Aorta (tissue), 5 donors: ENCODE measurements around the gene CEP112. TPM values are rescaled to one million over a fixed set of nuclear protein-coding genes. Genes with fewer than 3 reads are reported as not detected.

Experiments
- ATAC-seq: fragments of 200-7000 bp; cut with Tn5 transposase; one replicate; pipeline ENCODE4 v1.9.1; 2022; ENCODE audit warnings: moderate library complexity; ENCODE audit not compliant: low FRiP score
- DNase-seq, 2 donors: peaks; one replicate each; pipeline ENCODE4 v3.0.0-alpha.2; 2020
- H3K27ac ChIP-seq, 2 donors: one replicate each; pipeline ENCODE4 v1.5.1; 2013; ENCODE audit warnings: low read length in 2 of 2, mild to moderate bottlenecking in 2 of 2, moderate library complexity in 2 of 2, control low read depth in 1 of 2, inconsistent platforms in 1 of 2, low read depth in 1 of 2
- H3K27me3 ChIP-seq, 2 donors: one replicate each; pipeline ENCODE4 v1.6.1; 2013; ENCODE audit warnings: control low read depth in 1 of 2, low read length in 1 of 2, mild to moderate bottlenecking in 1 of 2, moderate library complexity in 1 of 2; ENCODE audit not compliant: insufficient read depth in 2 of 2, control insufficient read depth in 1 of 2
- H3K36me3 ChIP-seq, 2 donors: one replicate each; pipeline ENCODE4 v1.6.1; 2013; ENCODE audit warnings: control low read depth in 1 of 2, low read length in 1 of 2, mild to moderate bottlenecking in 1 of 2; ENCODE audit not compliant: insufficient read depth in 2 of 2, control insufficient read depth in 1 of 2
- H3K4me1 ChIP-seq, 2 donors: one replicate each; pipeline ENCODE4 v1.6.1; 2013; ENCODE audit warnings: low read length in 2 of 2, control low read depth in 1 of 2, mild to moderate bottlenecking in 1 of 2, moderate library complexity in 1 of 2; ENCODE audit not compliant: insufficient read depth in 2 of 2, control insufficient read depth in 1 of 2
- H3K4me3 ChIP-seq, 2 donors: one replicate each; pipeline ENCODE4 v1.5.1; 2013; ENCODE audit warnings: low read length in 2 of 2, control low read depth in 1 of 2, mild to moderate bottlenecking in 1 of 2
- H3K9me3 ChIP-seq: one replicate; pipeline ENCODE4 v1.6.1; 2013; ENCODE audit warnings: mild to moderate bottlenecking, low read length; ENCODE audit not compliant: control insufficient read depth
- WGBS, 2 donors: extraction: QIAGEN DNeasy Blood & Tissue Kit; methylation state at CpG; one replicate each; pipeline ENCODE4 v1.1.7; 2013; 5-methylcytosine and 5-hydroxymethylcytosine counted together
- intact Hi-C, 2 donors: fragments of 100-400 bp; cut with DNase I; formaldehyde crosslinking; loops; one replicate each; pipeline versions ENCODE4 v1.14.2 to v1.15.0; 2022
- polyA plus RNA-seq, 2 donors: library from polyadenylated mRNA; stranded (reverse); fragments of 200-250 nt; gene quantifications; one replicate each; pipeline ENCODE4 v1.2.3, GENCODE V29; 2013
- total RNA-seq, 2 donors: library from RNA; stranded (reverse); fragmentation: NEBNext Ultra II Directional; extraction: Animal tissue kit (Norgen Biotek cat#: 25700); gene quantifications; one replicate each; pipeline ENCODE4 v1.2.1, GENCODE V29; 2021
- donor health status: healthy with polysubstance abuse.
- donor health status: Bipolar disorder and iron deficiency.
- donor health status: DM: no; HTN: no; CAD: no.
- donor health status: DM: no; HTN: no; CAD: no.
- donor health status: DM: yes; HTN: yes; CAD: no.

CEP112 gene
- total and polyA plus RNA-seq, 4 donors = 17.5 to 47.5 (median 30.7) TPM

- DNase-seq (no peak), ATAC-seq (no peak)
- H3K9me3 ChIP-seq = no peaks in the 10 kb centered on the region
- intact Hi-C loops = no loop called here
- H3K27ac ChIP-seq = no peak overlapping the region
- H3K4me1 ChIP-seq = peaks cover 0 to 2% of the 10 kb centered on the region in 2 donors
- no peaks in the 10 kb centered on the region for H3K27me3 ChIP-seq
- no peak overlapping the region for H3K4me3 ChIP-seq
- 38 to 48% methylated on average over 4 of the region's 4 CpGs for WGBS, 2 donors
- no peaks in the 10 kb centered on the region for H3K36me3 ChIP-seq
Observed at GRCh38 chr17:65888649-65889048, 303.3 kb downstream of the CEP112 start.

GRCh38 chr17:65886315-65887245 is 305.4 kb downstream of the CEP112 start:
- H3K27me3 ChIP-seq = no peaks in the 10 kb centered on the region
- intact Hi-C loops = no loop called here
- no peak for DNase-seq
- peaks cover 0 to 2% of the 10 kb centered on the region in 2 donors for H3K4me1 ChIP-seq
- no peak overlapping the region for H3K4me3 ChIP-seq
- no peaks in the 10 kb centered on the region for H3K36me3 ChIP-seq
- H3K9me3 ChIP-seq = no peaks in the 10 kb centered on the region
- no peak for ATAC-seq
- WGBS, 2 donors = 30 to 36% methylated on average over 6 of the region's 6 CpGs
- H3K27ac ChIP-seq = no peak overlapping the region

- DNase-seq = no peak
- Histone ChIP-seq H3K9me3 (no peaks in the 10 kb centered on the region), H3K4me1 (peaks cover 0 to 2% of the 10 kb centered on the region in 2 donors), H3K4me3 (no peak overlapping the region), H3K27me3 (no peaks in the 10 kb centered on the region), H3K27ac (no peak overlapping the region), H3K36me3 (no peaks in the 10 kb centered on the region)
- ATAC-seq = no peak
- intact Hi-C loops = no loop called here
- 68 to 72% methylated on average over 6 of the region's 6 CpGs for WGBS, 2 donors
Observed at GRCh38 chr17:65885541-65886312, 306.2 kb downstream of the CEP112 start.

GRCh38 chr17:65876985-65877384 is 314.9 kb downstream of the CEP112 start:
- Histone ChIP-seq H3K4me1 (peaks cover 0 to 2% of the 10 kb centered on the region in 2 donors), H3K36me3 (no peaks in the 10 kb centered on the region), H3K9me3 (peaks cover 2% of the 10 kb centered on the region), H3K27me3 (no peaks in the 10 kb centered on the region), H3K4me3 (no peak overlapping the region), H3K27ac (no peak overlapping the region)
- intact Hi-C loops = no loop called here
- WGBS, 2 donors = 65 to 79% methylated on average over 4 of the region's 4 CpGs
- ATAC-seq (no peak), DNase-seq (no peak)

- no peak overlapping the region for H3K27ac ChIP-seq
- H3K27me3 ChIP-seq = no peaks in the 10 kb centered on the region
- peaks cover 0 to 2% of the 10 kb centered on the region in 2 donors for H3K4me1 ChIP-seq
- H3K36me3 ChIP-seq = peaks cover 0 to 4% of the 10 kb centered on the region in 2 donors
- no peaks in the 10 kb centered on the region for H3K9me3 ChIP-seq
- intact Hi-C loops = no loop called here
- 85 to 87% methylated on average over 3 of the region's 3 CpGs for WGBS, 2 donors
- no peak for ATAC-seq
- no peak overlapping the region for H3K4me3 ChIP-seq
- no peak for DNase-seq
Observed at GRCh38 chr17:65868881-65869280, 323.1 kb downstream of the CEP112 start.

GRCh38 chr17:65867014-65867413 is 324.9 kb downstream of the CEP112 start:
- DNase-seq (no peak), ATAC-seq (no peak)
- Histone ChIP-seq H3K36me3 (peaks cover 0 to 4% of the 10 kb centered on the region in 2 donors), H3K9me3 (no peaks in the 10 kb centered on the region), H3K4me3 (no peak overlapping the region), H3K27ac (no peak overlapping the region), H3K4me1 (no peaks in the 10 kb centered on the region), H3K27me3 (no peaks in the 10 kb centered on the region)
- WGBS, 2 donors = 90 to 92% methylated on average over 6 of the region's 6 CpGs
- intact Hi-C loops = no loop called here

GRCh38 chr17:65865715-65866425 is 326.1 kb downstream of the CEP112 start:
- Histone ChIP-seq H3K4me1 (no peaks in the 10 kb centered on the region), H3K36me3 (peaks cover 0 to 4% of the 10 kb centered on the region in 2 donors), H3K9me3 (no peaks in the 10 kb centered on the region), H3K4me3 (no peak overlapping the region), H3K27ac (no peak overlapping the region), H3K27me3 (no peaks in the 10 kb centered on the region)
- WGBS, 2 donors = 93 to 96% methylated on average over 24 of the region's 24 CpGs
- ATAC-seq (peak; percentile 41), DNase-seq (no peak)
- intact Hi-C loops = no loop called here

GRCh38 chr17:65864394-65864793 is 327.5 kb downstream of the CEP112 start:
- H3K27ac ChIP-seq = no peak overlapping the region
- WGBS, 2 donors = 91 to 92% methylated on average over 8 of the region's 8 CpGs
- H3K27me3 ChIP-seq = no peaks in the 10 kb centered on the region
- no peaks in the 10 kb centered on the region for H3K4me1 ChIP-seq
- no peaks in the 10 kb centered on the region for H3K9me3 ChIP-seq
- no peak overlapping the region for H3K4me3 ChIP-seq
- no peak for ATAC-seq
- intact Hi-C loops = no loop called here
- DNase-seq = no peak
- H3K36me3 ChIP-seq = peaks cover 0 to 4% of the 10 kb centered on the region in 2 donors
